ENCODE results near the gene ABCA7. TPM values are rescaled to one million over a fixed set of nuclear protein-coding genes. Genes with fewer than 3 reads are reported as not detected.

The ABCA7 gene
- total and polyA plus RNA-seq, 2 of the 13 experiments (the other 11 are each of a cell fraction or from before 2014, with no cell fraction given), result 4.4 to 32.4 TPM

DNA sequence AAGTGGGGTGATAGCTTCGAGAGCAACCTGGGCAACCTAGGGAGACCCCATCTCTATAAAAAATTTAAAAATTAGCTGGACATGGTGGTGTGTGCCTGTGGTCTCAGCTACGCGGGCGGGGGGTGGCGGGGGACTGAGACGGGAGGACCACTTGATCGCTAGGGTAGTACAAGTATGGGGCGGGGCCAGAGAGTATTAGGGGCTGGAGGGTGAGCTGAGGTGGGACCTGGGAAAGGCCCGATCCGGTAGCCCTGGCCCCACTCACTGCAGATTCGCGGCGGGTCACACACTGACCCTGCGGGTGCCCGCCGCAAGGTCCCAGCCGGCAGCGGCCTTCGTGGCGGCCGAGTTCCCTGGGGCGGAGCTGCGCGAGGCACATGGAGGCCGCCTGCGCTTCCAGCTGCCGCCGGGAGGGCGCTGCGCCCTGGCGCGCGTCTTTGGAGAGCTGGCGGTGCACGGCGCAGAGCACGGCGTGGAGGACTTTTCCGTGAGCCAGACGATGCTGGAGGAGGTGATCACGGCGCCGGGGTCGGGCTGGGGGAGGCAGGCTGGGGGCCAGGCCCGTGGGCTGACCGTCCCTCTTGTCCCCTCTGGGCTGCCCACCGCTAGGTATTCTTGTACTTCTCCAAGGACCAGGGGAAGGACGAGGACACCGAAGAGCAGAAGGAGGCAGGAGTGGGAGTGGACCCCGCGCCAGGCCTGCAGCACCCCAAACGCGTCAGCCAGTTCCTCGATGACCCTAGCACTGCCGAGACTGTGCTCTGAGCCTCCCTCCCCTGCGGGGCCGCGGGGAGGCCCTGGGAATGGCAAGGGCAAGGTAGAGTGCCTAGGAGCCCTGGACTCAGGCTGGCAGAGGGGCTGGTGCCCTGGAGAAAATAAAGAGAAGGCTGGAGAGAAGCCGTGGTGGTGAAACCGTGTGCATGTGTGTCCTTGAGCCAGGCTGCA, 25.0 kb downstream of the ABCA7 start (continued):
- TF ChIP-seq, protein P1, sequence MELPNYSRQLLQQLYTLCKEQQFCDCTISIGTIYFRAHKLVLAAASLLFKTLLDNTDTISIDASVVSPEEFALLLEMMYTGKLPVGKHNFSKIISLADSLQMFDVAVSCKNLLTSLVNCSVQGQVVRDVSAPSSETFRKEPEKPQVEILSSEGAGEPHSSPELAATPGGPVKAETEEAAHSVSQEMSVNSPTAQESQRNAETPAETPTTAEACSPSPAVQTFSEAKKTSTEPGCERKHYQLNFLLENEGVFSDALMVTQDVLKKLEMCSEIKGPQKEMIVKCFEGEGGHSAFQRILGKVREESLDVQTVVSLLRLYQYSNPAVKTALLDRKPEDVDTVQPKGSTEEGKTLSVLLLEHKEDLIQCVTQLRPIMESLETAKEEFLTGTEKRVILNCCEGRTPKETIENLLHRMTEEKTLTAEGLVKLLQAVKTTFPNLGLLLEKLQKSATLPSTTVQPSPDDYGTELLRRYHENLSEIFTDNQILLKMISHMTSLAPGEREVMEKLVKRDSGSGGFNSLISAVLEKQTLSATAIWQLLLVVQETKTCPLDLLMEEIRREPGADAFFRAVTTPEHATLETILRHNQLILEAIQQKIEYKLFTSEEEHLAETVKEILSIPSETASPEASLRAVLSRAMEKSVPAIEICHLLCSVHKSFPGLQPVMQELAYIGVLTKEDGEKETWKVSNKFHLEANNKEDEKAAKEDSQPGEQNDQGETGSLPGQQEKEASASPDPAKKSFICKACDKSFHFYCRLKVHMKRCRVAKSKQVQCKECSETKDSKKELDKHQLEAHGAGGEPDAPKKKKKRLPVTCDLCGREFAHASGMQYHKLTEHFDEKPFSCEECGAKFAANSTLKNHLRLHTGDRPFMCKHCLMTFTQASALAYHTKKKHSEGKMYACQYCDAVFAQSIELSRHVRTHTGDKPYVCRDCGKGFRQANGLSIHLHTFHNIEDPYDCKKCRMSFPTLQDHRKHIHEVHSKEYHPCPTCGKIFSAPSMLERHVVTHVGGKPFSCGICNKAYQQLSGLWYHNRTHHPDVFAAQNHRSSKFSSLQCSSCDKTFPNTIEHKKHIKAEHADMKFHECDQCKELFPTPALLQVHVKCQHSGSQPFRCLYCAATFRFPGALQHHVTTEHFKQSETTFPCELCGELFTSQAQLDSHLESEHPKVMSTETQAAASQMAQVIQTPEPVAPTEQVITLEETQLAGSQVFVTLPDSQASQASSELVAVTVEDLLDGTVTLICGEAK (IDR thresholded peaks at IDR 0.05), result no peak
- TF ChIP-seq, protein P1 (CRISPR knock-in tag; IDR thresholded peaks at IDR 0.05), result peak; percentile 56; the same call in 1 of the 2 replicates
- TF ChIP-seq, protein P2, sequence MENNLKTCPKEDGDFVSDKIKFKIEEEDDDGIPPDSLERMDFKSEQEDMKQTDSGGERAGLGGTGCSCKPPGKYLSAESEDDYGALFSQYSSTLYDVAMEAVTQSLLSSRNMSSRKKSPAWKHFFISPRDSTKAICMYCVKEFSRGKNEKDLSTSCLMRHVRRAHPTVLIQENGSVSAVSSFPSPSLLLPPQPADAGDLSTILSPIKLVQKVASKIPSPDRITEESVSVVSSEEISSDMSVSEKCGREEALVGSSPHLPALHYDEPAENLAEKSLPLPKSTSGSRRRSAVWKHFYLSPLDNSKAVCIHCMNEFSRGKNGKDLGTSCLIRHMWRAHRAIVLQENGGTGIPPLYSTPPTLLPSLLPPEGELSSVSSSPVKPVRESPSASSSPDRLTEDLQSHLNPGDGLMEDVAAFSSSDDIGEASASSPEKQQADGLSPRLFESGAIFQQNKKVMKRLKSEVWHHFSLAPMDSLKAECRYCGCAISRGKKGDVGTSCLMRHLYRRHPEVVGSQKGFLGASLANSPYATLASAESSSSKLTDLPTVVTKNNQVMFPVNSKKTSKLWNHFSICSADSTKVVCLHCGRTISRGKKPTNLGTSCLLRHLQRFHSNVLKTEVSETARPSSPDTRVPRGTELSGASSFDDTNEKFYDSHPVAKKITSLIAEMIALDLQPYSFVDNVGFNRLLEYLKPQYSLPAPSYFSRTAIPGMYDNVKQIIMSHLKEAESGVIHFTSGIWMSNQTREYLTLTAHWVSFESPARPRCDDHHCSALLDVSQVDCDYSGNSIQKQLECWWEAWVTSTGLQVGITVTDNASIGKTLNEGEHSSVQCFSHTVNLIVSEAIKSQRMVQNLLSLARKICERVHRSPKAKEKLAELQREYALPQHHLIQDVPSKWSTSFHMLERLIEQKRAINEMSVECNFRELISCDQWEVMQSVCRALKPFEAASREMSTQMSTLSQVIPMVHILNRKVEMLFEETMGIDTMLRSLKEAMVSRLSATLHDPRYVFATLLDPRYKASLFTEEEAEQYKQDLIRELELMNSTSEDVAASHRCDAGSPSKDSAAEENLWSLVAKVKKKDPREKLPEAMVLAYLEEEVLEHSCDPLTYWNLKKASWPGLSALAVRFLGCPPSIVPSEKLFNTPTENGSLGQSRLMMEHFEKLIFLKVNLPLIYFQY (CRISPR knock-in tag; IDR thresholded peaks at IDR 0.05; ENCODE audit: borderline replicate concordance), result no peak
- TF ChIP-seq ZNF331 (CRISPR knock-in tag; IDR thresholded peaks at IDR 0.05) (0 out of 2 replicates have a peak, but pooled peaks have one; percentile 22), KMT2A (CRISPR knock-in tag; IDR thresholded peaks at IDR 0.05) (peak; percentile 53), NR2F6 (IDR thresholded peaks at IDR 0.05) (no peak), NR2F6 (CRISPR knock-in tag; IDR thresholded peaks at IDR 0.05) (peak; percentile 38; the same call in 1 of the 2 replicates), ATF7 (IDR thresholded peaks at IDR 0.05) (no peak), ATF7 (CRISPR knock-in tag; IDR thresholded peaks at IDR 0.05) (no peak), ZNF205 (CRISPR knock-in tag; IDR thresholded peaks at IDR 0.05) (peak; percentile 29; the same call in 1 of the 2 replicates)
- TF ChIP-seq, protein P3, sequence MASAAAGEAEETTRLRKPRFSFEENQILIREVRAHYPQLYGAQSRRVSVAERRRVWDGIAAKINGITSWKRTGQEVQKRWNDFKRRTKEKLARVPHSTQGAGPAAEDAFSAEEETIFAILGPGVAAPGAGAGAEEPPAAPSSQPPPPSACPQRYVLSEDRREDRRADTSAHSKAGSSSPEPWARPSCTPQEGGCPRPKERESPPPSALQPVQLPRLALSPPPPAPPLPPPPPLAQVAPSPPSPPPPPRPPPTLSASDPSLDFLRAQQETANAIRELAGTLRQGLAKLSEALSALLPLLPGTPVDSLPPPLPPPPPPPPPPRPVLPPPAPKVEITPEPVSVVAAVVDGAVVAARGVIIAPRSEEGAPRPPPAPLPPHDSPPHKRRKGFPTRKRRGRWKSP (CRISPR knock-in tag; IDR thresholded peaks at IDR 0.05), result peak; percentile 77; the same call in 1 of the 2 replicates
- TF ChIP-seq, protein P4, sequence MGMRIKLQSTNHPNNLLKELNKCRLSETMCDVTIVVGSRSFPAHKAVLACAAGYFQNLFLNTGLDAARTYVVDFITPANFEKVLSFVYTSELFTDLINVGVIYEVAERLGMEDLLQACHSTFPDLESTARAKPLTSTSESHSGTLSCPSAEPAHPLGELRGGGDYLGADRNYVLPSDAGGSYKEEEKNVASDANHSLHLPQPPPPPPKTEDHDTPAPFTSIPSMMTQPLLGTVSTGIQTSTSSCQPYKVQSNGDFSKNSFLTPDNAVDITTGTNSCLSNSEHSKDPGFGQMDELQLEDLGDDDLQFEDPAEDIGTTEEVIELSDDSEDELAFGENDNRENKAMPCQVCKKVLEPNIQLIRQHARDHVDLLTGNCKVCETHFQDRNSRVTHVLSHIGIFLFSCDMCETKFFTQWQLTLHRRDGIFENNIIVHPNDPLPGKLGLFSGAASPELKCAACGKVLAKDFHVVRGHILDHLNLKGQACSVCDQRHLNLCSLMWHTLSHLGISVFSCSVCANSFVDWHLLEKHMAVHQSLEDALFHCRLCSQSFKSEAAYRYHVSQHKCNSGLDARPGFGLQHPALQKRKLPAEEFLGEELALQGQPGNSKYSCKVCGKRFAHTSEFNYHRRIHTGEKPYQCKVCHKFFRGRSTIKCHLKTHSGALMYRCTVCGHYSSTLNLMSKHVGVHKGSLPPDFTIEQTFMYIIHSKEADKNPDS (CRISPR knock-in tag; IDR thresholded peaks at IDR 0.05), result 0 out of 2 replicates have a peak, but pooled peaks have one; percentile 49

All from HepG2 (cell line).